HCT116 (cell line): ENCODE results near the gene PRELP. TPM values are rescaled to one million over a fixed set of nuclear protein-coding genes. Genes with fewer than 3 reads are reported as not detected.

Source experiments
- ATAC-seq: fragments of 200-7000 bp; cut with Tn5 transposase; 2 replicates; pipeline ENCODE4 v1.9.1; 2020; ENCODE audit warnings: mild to moderate bottlenecking, moderate library complexity
- BruUV-seq: library from RNA; stranded (reverse); fragments of 400-500 nt; replicated peaks from 2 replicates; lab custom pipeline; 2021; lab: Mats Ljungman, UMichigan
- CTCF ChIA-PET: fragments of 300-600 bp; sonication (Branson Sonifier 250); formaldehyde crosslinking; loops from one replicate; lab custom pipeline; 2021; ENCODE audit warnings: antibody characterized with exemption; lab: Charles Lee
- POLR2A ChIA-PET: fragments of 300-600, 350-600 bp; sonication (Branson Sonifier 250); formaldehyde crosslinking; loops from one replicate; lab custom pipeline; 2021; ENCODE audit warnings: antibody characterized with exemption; lab: Charles Lee
- RAD21 ChIA-PET, 2 experiments: fragments of 300-600 bp; sonication (Branson Sonifier 250); formaldehyde crosslinking; loops; one replicate each; lab custom pipeline; 2023; ENCODE audit warnings: low total read pairs in 2 of 2; ENCODE audit not compliant: uncharacterized antibody in 2 of 2, unreplicated experiment in 2 of 2, low non-redundant PET in 1 of 2; lab: Charles Lee
- DNase-seq: peaks from one replicate; pipeline ENCODE4 v3.0.0-alpha.2; 2010; ENCODE audit warnings: low read depth, low spot score
- H2AFZ ChIP-seq: fragments of 200-600 bp; shearing (Covaris generic), sonication (generic); 2 replicates; pipeline ENCODE4 v1.6.1; 2017; ENCODE audit warnings: low read depth, mixed run types, mixed read lengths, antibody characterized with exemption, low read length; ENCODE audit not compliant: poor library complexity, severe bottlenecking
- H3K27ac ChIP-seq: 2 replicates; pipeline ENCODE4 v1.5.1; 2012; ENCODE audit warnings: low read depth, low read length
- H3K27me3 ChIP-seq: fragments of 200-600 bp; sonication (generic); 2 replicates; pipeline ENCODE4 v1.6.1; 2016; ENCODE audit warnings: mixed run types, low read length, mixed read lengths; ENCODE audit not compliant: insufficient read depth
- H3K36me3 ChIP-seq, 2 experiments: fragments of 200-500 bp in 1 of 2; fragments of 200-600 bp in 1 of 2; sonication (Bioruptor generic) in 1 of 2; sonication (generic) in 1 of 2; 2 replicates each; pipeline versions ENCODE4 v1.5.1 to v1.6.1; 2014 to 2016; ENCODE audit warnings: low read length in 2 of 2, inconsistent platforms in 1 of 2, mixed read lengths in 1 of 2, mixed run types in 1 of 2; ENCODE audit not compliant: insufficient read depth in 2 of 2, control insufficient read depth in 1 of 2
- H3K4me1 ChIP-seq, 2 experiments: fragments of 200-600 bp in 1 of 2; sonication (generic) in 1 of 2; 2 replicates each; pipeline versions ENCODE4 v1.5.1 to v1.6.1; 2012 to 2017; ENCODE audit warnings: low read length in 2 of 2, inconsistent platforms in 1 of 2, mild to moderate bottlenecking in 1 of 2, mixed read lengths in 1 of 2, mixed run types in 1 of 2, moderate library complexity in 1 of 2; ENCODE audit not compliant: insufficient read depth in 2 of 2, control insufficient read depth in 1 of 2
- H3K4me2 ChIP-seq: fragments of 200-600 bp; sonication (generic); 2 replicates; pipeline ENCODE4 v1.6.1; 2017; ENCODE audit warnings: mixed run types, low read length, mixed read lengths
- H3K4me3 ChIP-seq, 2 experiments: fragments of 200-600 bp in 1 of 2; sonication (generic) in 1 of 2; replicated peaks in 1 of 2; 2 replicates each; pipeline ENCODE4 v1.5.1; 2011 to 2016; ENCODE audit warnings: low read length in 2 of 2, control low read depth in 1 of 2, low read depth in 1 of 2, mild to moderate bottlenecking in 1 of 2, mixed read lengths in 1 of 2, mixed run types in 1 of 2
- H3K79me2 ChIP-seq: fragments of 200-600 bp; sonication (generic); 2 replicates; pipeline ENCODE4 v1.6.1; 2017; ENCODE audit warnings: mild to moderate bottlenecking, mixed run types, low read length, moderate library complexity, mixed read lengths; ENCODE audit not compliant: insufficient read depth
- H3K9ac ChIP-seq: fragments of 200-600 bp; sonication (generic); 2 replicates; pipeline ENCODE4 v1.6.1; 2016; ENCODE audit warnings: low read length, mixed read lengths
- H3K9me2 ChIP-seq: fragments of 200-600 bp; sonication (generic), shearing (Covaris generic); 2 replicates; pipeline ENCODE4 v1.6.1; 2017; ENCODE audit warnings: mixed run types, mild to moderate bottlenecking, moderate library complexity; ENCODE audit not compliant: insufficient read depth
- H3K9me3 ChIP-seq, 2 experiments: fragments of 200-500 bp in 1 of 2; fragments of 200-600 bp in 1 of 2; sonication (Bioruptor generic) in 1 of 2; sonication (generic) in 1 of 2; 2 replicates each; pipeline ENCODE4 v1.6.1; 2014 to 2017; ENCODE audit warnings: low read length in 2 of 2, mixed read lengths in 2 of 2, inconsistent platforms in 1 of 2, low read depth in 1 of 2, mild to moderate bottlenecking in 1 of 2, mixed run types in 1 of 2, moderate library complexity in 1 of 2; ENCODE audit not compliant: control insufficient read depth in 1 of 2, insufficient read depth in 1 of 2
- H4K20me1 ChIP-seq: fragments of 200-600 bp; sonication (generic), shearing (Covaris generic); 2 replicates; pipeline ENCODE4 v1.6.1; 2017; ENCODE audit warnings: mixed run types, mild to moderate bottlenecking, moderate library complexity; ENCODE audit not compliant: insufficient read depth
- ATF3 ChIP-seq: IDR thresholded peaks from 2 replicates; pipeline ENCODE4 v1.6.1; 2012
- CBX3 ChIP-seq: IDR thresholded peaks from 2 replicates; pipeline ENCODE4 v1.6.1; 2012; ENCODE audit warnings: low read depth
- CTCF ChIP-seq, 3 experiments: fragments of 200-600 bp in 1 of 3; sonication (generic) in 1 of 3; IDR thresholded peaks in 2 of 3; conservative IDR thresholded peaks in 1 of 3; 2 replicates each; pipeline ENCODE4 v1.5.1; 2012 to 2017; ENCODE audit warnings: low read depth in 2 of 3, low read length in 2 of 3, antibody characterized with exemption in 1 of 3, borderline replicate concordance in 1 of 3, control low read depth in 1 of 3, mild to moderate bottlenecking in 1 of 3, mixed read lengths in 1 of 3, mixed run types in 1 of 3, moderate library complexity in 1 of 3; ENCODE audit not compliant: insufficient read depth in 1 of 3
- EGR1 ChIP-seq: IDR thresholded peaks from 2 replicates; pipeline ENCODE4 v1.6.1; 2012; ENCODE audit warnings: low read depth
- ELF1 ChIP-seq: IDR thresholded peaks from 2 replicates; pipeline ENCODE4 v1.6.1; 2012; ENCODE audit warnings: low read depth, borderline replicate concordance
- EZH2 ChIP-seq: fragments of 200-600 bp; sonication (generic); IDR thresholded peaks from 2 replicates; pipeline ENCODE4 v1.6.1; 2017; ENCODE audit warnings: antibody characterized with exemption, mixed run types
- JUND ChIP-seq: IDR thresholded peaks from 2 replicates; pipeline ENCODE4 v1.6.1; 2012
- POLR2A ChIP-seq: IDR thresholded peaks from 2 replicates; pipeline ENCODE4 v1.7.0; 2011; ENCODE audit warnings: borderline replicate concordance; ENCODE audit not compliant: insufficient read depth, insufficient read length; ENCODE audit errors: extremely low read depth
- POLR2AphosphoS5 ChIP-seq: IDR thresholded peaks from 2 replicates; pipeline ENCODE4 v1.6.1; 2011; ENCODE audit warnings: mild to moderate bottlenecking, low read depth, low read length, moderate library complexity
- RAD21 ChIP-seq: IDR thresholded peaks from 2 replicates; pipeline ENCODE4 v1.6.1; 2012; ENCODE audit warnings: low read depth, mild to moderate bottlenecking
- REST ChIP-seq: IDR thresholded peaks from 2 replicates; pipeline ENCODE4 v1.6.1; 2012; ENCODE audit warnings: low read depth
- SIN3A ChIP-seq: IDR thresholded peaks from 2 replicates; pipeline ENCODE4 v1.6.1; 2012; ENCODE audit warnings: low read depth
- SP1 ChIP-seq: IDR thresholded peaks from 2 replicates; pipeline ENCODE4 v1.6.1; 2012; ENCODE audit warnings: low read depth
- ZBTB33 ChIP-seq: IDR thresholded peaks from 2 replicates; pipeline ENCODE4 v1.6.1; 2011; ENCODE audit warnings: mild to moderate bottlenecking, low read length, moderate library complexity; ENCODE audit not compliant: insufficient replicate concordance; ENCODE audit errors: extremely low read depth
- ZNF274 ChIP-seq: fragments of 200-500 bp; sonication (Bioruptor generic); IDR thresholded peaks from 2 replicates; pipeline ENCODE4 v1.6.1; 2014; ENCODE audit warnings: mild to moderate bottlenecking, low read depth, low read length, inconsistent platforms
- intact Hi-C: fragments of 100-400 bp; cut with micrococcal nuclease; formaldehyde crosslinking; loops from 2 replicates; pipeline ENCODE4 v1.10.0; 2022
- total RNA-seq: library from RNA; stranded (reverse); gene quantifications from one replicate; pipeline ENCODE4 v1.2.1, GENCODE V29; 2021; ENCODE audit not compliant: unreplicated experiment

PRELP gene
- total RNA-seq, 1 experiment from 2014 or later, result 0.10 TPM

- Histone ChIP-seq H3K9ac (no peak overlapping the region), H3K9me2 (no peaks in the 10 kb centered on the region), H3K9me3 (no peaks in the 10 kb centered on the region), H3K27me3 (no peaks in the 10 kb centered on the region), H3K4me2 (no peak overlapping the region), H3K4me1 (peaks cover 4 to 12% of the 10 kb centered on the region in 2 experiments; a peak in 2 of 4 replicates), H4K20me1 (no peaks in the 10 kb centered on the region), H3K36me3 (no peaks in the 10 kb centered on the region), H3K27ac (no peak overlapping the region), H2AFZ (no peak overlapping the region), H3K79me2 (no peaks in the 10 kb centered on the region), H3K4me3 (no peak overlapping the region)
- TF ChIP-seq REST (no peak), JUND (no peak), ZBTB33 (no peak), ZNF274 (no peak), POLR2A (no peak), CBX3 (no peak), EZH2 (no peak), EGR1 (no peak), ATF3 (no peak), SP1 (no peak), RAD21 (no peak), POLR2AphosphoS5 (no peak), ELF1 (no peak), CTCF (IDR thresholded peaks at IDR 0.05 in 2 of 3, conservative IDR thresholded peaks at IDR 0.05 in 1 of 3; ENCODE audit: borderline replicate concordance in 1 of 3, insufficient read depth in 1 of 3, low read depth in 2 of 3, low read length in 2 of 3) (no peak), SIN3A (no peak)
- ATAC-seq (no peak), DNase-seq (no peak)
- ChIA-PET CTCF (no interaction called here), RAD21 (no interaction called here), POLR2A (no interaction called here)
- BruUV-seq, result no TSS peak
- intact Hi-C loops, result no loop called here
Measured at GRCh38 chr1:203491664-203492063, 16.1 kb downstream of the PRELP start.
